Measurements from ENCODE around the gene KDM2A. TPM values are rescaled to one million over a fixed set of nuclear protein-coding genes. Genes with fewer than 3 reads are reported as not detected.

KDM2A gene
- total and polyA plus RNA-seq, 2 donors (not counting 3 experiments of a cell fraction or from before 2014, with no cell fraction given) = 72.2 to 79.5 TPM

DNA sequence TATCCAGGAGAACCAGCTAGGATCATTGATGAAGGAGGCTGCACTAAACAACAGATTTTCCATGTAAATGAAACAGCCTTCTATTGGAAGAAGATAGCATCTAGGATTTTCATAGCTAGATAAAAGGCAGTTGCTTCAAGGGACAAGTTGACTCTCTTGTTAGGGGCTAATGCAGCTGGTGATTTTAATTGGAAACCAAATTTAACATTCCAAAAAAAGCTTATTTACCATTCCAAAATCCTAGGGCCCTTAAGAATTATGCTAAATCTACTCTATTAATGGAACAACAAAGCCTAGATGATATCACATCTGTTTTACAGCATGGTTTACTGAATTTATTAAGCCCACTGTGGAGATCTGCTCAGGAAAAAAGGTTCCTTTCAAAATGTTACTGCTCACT, 80.7 kb downstream of the KDM2A start:
- Histone ChIP-seq H3K9ac (replicated peaks; ENCODE audit: extremely low read depth, insufficient read depth, low read length) (no peak overlapping the region), H3K36me3 (ENCODE audit: control insufficient read depth in 2 of 2, extremely low read depth in 1 of 2, insufficient read depth in 2 of 2, low read length in 2 of 2) (peaks cover 0 to 9% of the 10 kb centered on the region in 2 experiments), H3K4me3 (replicated peaks in 1 of 3; ENCODE audit: insufficient read depth in 1 of 3, low read depth in 1 of 3, low read length in 3 of 3) (no peak overlapping the region), H3K27ac (ENCODE audit: insufficient read depth, low read depth, low read length) (no peak overlapping the region), H4K20me1 (replicated peaks; ENCODE audit: control insufficient read depth, extremely low read depth, insufficient read depth, low read length) (no peaks in the 10 kb centered on the region), H3K4me1 (ENCODE audit: control insufficient read depth, extremely low read depth, insufficient read depth, low read length) (no peaks in the 10 kb centered on the region), H3K9me3 (replicated peaks; ENCODE audit: control insufficient read depth, insufficient read depth, low read length) (no peaks in the 10 kb centered on the region), H3K27me3 (ENCODE audit: control insufficient read depth in 2 of 2, insufficient read depth in 2 of 2, low read length in 2 of 2) (no peaks in the 10 kb centered on the region), H2AFZ (ENCODE audit: low read depth, low read length) (no peak overlapping the region), H3K79me2 (ENCODE audit: control insufficient read depth, insufficient read depth, low read length) (no peaks in the 10 kb centered on the region), H3K9me1 (replicated peaks; ENCODE audit: control insufficient read depth, extremely low read depth, insufficient read depth, low read length) (no peaks in the 10 kb centered on the region), H3K4me2 (ENCODE audit: insufficient read depth, low read length) (no peak overlapping the region)
- CTCF ChIA-PET = interaction anchor here (0.7 to 1.4 kb wide), 2 partner anchors 32 to 119 kb away, joined by 4 read pairs; no protein-coding TSS in a partner anchor
- intact Hi-C loops (cut with micrococcal nuclease) (no loop called here), dilution Hi-C loops (cut with MboI; ENCODE audit: extremely low pct_ligation_motif_present, low sequenced_read_pairs) (no loop called here)
- BruUV-seq (replicated peaks) = no TSS peak
- POLR2A ChIA-PET = no interaction called here
- no peak for DNase-seq (ENCODE audit: low read depth, low spot score)
- no peak for FAIRE-seq
- TF ChIP-seq GATA2 (IDR thresholded peaks at IDR 0.05; ENCODE audit: insufficient read depth, insufficient read length, low read depth, low read length) (no peak), POLR2AphosphoS5 (IDR thresholded peaks at IDR 0.05; ENCODE audit: insufficient read depth, low read depth, low read length) (no peak), FOS (IDR thresholded peaks at IDR 0.05; ENCODE audit: borderline replicate concordance, insufficient read depth, low read length) (no peak), POLR2A (IDR thresholded peaks at IDR 0.05; ENCODE audit: low read depth, low read length) (no peak), EZH2 (IDR thresholded peaks at IDR 0.05; ENCODE audit: borderline replicate concordance, low read depth, low read length, severe bottlenecking) (no peak), JUN (IDR thresholded peaks at IDR 0.05; ENCODE audit: borderline replicate concordance, insufficient read depth, insufficient read length, low read depth) (no peak), MYC (IDR thresholded peaks at IDR 0.05; ENCODE audit: low read depth, low read length) (no peak)
- TF ChIP-seq, protein P1, sequence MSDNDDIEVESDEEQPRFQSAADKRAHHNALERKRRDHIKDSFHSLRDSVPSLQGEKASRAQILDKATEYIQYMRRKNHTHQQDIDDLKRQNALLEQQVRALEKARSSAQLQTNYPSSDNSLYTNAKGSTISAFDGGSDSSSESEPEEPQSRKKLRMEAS (IDR thresholded peaks at IDR 0.05; ENCODE audit: insufficient read depth, insufficient read length) = no peak
- TF ChIP-seq, protein P2, sequence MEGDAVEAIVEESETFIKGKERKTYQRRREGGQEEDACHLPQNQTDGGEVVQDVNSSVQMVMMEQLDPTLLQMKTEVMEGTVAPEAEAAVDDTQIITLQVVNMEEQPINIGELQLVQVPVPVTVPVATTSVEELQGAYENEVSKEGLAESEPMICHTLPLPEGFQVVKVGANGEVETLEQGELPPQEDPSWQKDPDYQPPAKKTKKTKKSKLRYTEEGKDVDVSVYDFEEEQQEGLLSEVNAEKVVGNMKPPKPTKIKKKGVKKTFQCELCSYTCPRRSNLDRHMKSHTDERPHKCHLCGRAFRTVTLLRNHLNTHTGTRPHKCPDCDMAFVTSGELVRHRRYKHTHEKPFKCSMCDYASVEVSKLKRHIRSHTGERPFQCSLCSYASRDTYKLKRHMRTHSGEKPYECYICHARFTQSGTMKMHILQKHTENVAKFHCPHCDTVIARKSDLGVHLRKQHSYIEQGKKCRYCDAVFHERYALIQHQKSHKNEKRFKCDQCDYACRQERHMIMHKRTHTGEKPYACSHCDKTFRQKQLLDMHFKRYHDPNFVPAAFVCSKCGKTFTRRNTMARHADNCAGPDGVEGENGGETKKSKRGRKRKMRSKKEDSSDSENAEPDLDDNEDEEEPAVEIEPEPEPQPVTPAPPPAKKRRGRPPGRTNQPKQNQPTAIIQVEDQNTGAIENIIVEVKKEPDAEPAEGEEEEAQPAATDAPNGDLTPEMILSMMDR (IDR thresholded peaks at IDR 0.05; ENCODE audit: extremely low read depth in 1 of 2, insufficient read depth in 1 of 2, low read depth in 1 of 2, low read length in 2 of 2) = no peak
